A673 (cell line): ENCODE measurements around the gene ZC3H6.

Experiments
- CTCF ChIP-seq: fragments of 300-800, 200-600 bp; sonication (generic); conservative IDR thresholded peaks from 2 replicates; pipeline ENCODE4 v1.5.1; 2017; ENCODE audit warnings: low read depth, mild to moderate bottlenecking, antibody characterized with exemption, low read length, moderate library complexity, mixed read lengths
- EZH2 ChIP-seq: fragments of 200-600 bp; sonication (generic); IDR thresholded peaks from 2 replicates; pipeline ENCODE4 v1.6.1; 2017; ENCODE audit warnings: borderline replicate concordance, low read depth, mild to moderate bottlenecking, mixed read lengths, antibody characterized with exemption, low read length; ENCODE audit not compliant: poor library complexity, severe bottlenecking

GRCh38 chr2:112335600-112335999, 60.2 kb downstream of the ZC3H6 start:
- no peak for TF ChIP-seq CTCF
- no peak for TF ChIP-seq EZH2
